Uterus (tissue), 2 donors: ENCODE measurements around the gene PTPRN2.

Experiments used
- CTCF ChIP-seq, 4 experiments: fragments of 200-600 bp in 2 of 4; fragments of 450-650 bp in 2 of 4; sonication (generic) in 2 of 4; IDR thresholded peaks; one replicate each; pipeline ENCODE4 v1.5.1; 2016 to 2019; ENCODE audit warnings: antibody characterized with exemption in 4 of 4, mild to moderate bottlenecking in 2 of 4, moderate library complexity in 1 of 4
- POLR2A ChIP-seq, 2 donors: fragments of 450-650 bp; IDR thresholded peaks; one replicate each; pipeline ENCODE4 v1.6.1; 2016; ENCODE audit warnings: antibody characterized with exemption in 2 of 2, mild to moderate bottlenecking in 1 of 2, moderate library complexity in 1 of 2

- TF ChIP-seq CTCF (IDR thresholded peaks at IDR 0.05) (no peak), POLR2A (IDR thresholded peaks at IDR 0.05) (no peak)
These were observed 335.4 kb downstream of the PTPRN2 start for GRCh38 chr7:158252081-158252836.
